OCI-LY3 (cell line): ENCODE measurements around the gene RASEF.

ENCODE experiments used
- CTCF ChIP-seq: fragments of 200-600, 300-600 bp; sonication (generic); IDR thresholded peaks from 2 replicates; pipeline ENCODE4 v1.5.1; 2014; ENCODE audit warnings: antibody characterized with exemption, low read length, low read depth
- EZH2phosphoT487 ChIP-seq: fragments of 200-600 bp; shearing (Covaris generic); IDR thresholded peaks from 2 replicates; pipeline ENCODE4 v1.6.1; 2018; ENCODE audit warnings: antibody characterized with exemption, mixed run types, low read depth

DNA sequence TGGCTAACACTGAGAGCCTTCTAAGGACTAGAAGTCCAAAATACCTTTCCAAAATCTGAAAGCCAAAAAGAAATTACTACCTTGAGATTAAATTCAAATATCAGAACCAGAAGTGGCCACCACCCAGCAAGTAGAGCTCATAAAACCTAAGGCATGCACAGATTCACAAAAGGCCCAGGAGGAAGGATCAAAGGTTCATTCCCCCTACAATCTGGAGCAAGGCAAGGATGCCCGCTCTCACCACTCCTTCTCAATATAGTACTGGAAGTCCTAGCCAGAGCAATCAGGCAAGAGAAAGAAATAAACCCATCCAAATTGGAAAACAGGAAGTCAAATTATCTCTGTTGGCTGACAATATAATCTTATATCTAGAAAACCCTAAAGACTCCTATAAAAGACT is 6.0 kb downstream of the RASEF start:
- TF ChIP-seq CTCF (no peak), EZH2phosphoT487 (no peak)
